Prostate gland (tissue), 2 donors: ENCODE data around the gene PHF10. TPM values are rescaled to one million over a fixed set of nuclear protein-coding genes. Genes with fewer than 3 reads are reported as not detected.

Experiments used
- DNase-seq: peaks from one replicate; pipeline ENCODE4 v3.0.0-alpha.2; 2019; ENCODE audit warnings: low spot score
- H3K27ac ChIP-seq, 2 donors: fragments of 200-600 bp; sonication (generic); 2 replicates each; pipeline ENCODE4 v1.5.1; 2017 to 2019
- H3K27me3 ChIP-seq: fragments of 200-600 bp; sonication (generic); replicated peaks from 2 replicates; pipeline ENCODE4 v1.5.1; 2019; ENCODE audit not compliant: insufficient read depth
- H3K36me3 ChIP-seq, 2 donors: fragments of 200-600 bp; sonication (generic); 1 replicate in 1 of 2; 2 replicates in 1 of 2; pipeline versions ENCODE4 v1.5.1 to v1.8.1; 2017 to 2019
- H3K4me1 ChIP-seq: fragments of 200-600 bp; sonication (generic); replicated peaks from 2 replicates; pipeline ENCODE4 v1.5.1; 2019
- H3K4me3 ChIP-seq, 2 donors: fragments of 200-600 bp; sonication (generic); 2 replicates each; pipeline ENCODE4 v1.5.1; 2017 to 2019
- H3K9me3 ChIP-seq: fragments of 200-600 bp; sonication (generic); 2 replicates; pipeline ENCODE4 v1.5.1; 2017
- POLR2A ChIP-seq: fragments of 450-650 bp; IDR thresholded peaks from one replicate; pipeline ENCODE4 v1.6.1; 2016; ENCODE audit warnings: antibody characterized with exemption, mild to moderate bottlenecking
- POLR2AphosphoS5 ChIP-seq: sonication (generic); formaldehyde crosslinking; IDR thresholded peaks from one replicate; pipeline ENCODE4 v1.6.1; 2017; ENCODE audit warnings: antibody characterized with exemption
- WGBS: methylation state at CpG from one replicate; pipeline ENCODE4 v1.1.5; 2018; 5-methylcytosine and 5-hydroxymethylcytosine counted together
- intact Hi-C: fragments of 100-400 bp; cut with DNase I; formaldehyde crosslinking; loops from one replicate; pipeline ENCODE4 v1.14.2; 2022
- total RNA-seq, 2 donors: library from RNA; depleted of rRNA; stranded (reverse); fragments of >200 nt; gene quantifications; one replicate each; pipeline ENCODE4 v1.1.0, GENCODE V29; 2016
- TF ChIP-seq, protein P1 (sequence below), 4 experiments: fragments of 200-600 bp in 2 of 4; fragments of 450-650 bp in 2 of 4; sonication (generic) in 2 of 4; IDR thresholded peaks; 1 replicate in 3 of 4; 2 replicates in 1 of 4; pipeline ENCODE4 v1.5.1; 2016 to 2019; ENCODE audit warnings: antibody characterized with exemption in 4 of 4, mild to moderate bottlenecking in 2 of 4, moderate library complexity in 2 of 4

PHF10 gene
- total RNA-seq, 2 donors from 2014 or later: 45.9 to 50.4 TPM

- H3K9me3 ChIP-seq: no peaks in the 10 kb centered on the region
- H3K27ac ChIP-seq: no peak overlapping the region
- H3K4me1 ChIP-seq: no peaks in the 10 kb centered on the region
- no peak for TF ChIP-seq POLR2A
- TF ChIP-seq POLR2AphosphoS5: no peak
- TF ChIP-seq, protein P1, sequence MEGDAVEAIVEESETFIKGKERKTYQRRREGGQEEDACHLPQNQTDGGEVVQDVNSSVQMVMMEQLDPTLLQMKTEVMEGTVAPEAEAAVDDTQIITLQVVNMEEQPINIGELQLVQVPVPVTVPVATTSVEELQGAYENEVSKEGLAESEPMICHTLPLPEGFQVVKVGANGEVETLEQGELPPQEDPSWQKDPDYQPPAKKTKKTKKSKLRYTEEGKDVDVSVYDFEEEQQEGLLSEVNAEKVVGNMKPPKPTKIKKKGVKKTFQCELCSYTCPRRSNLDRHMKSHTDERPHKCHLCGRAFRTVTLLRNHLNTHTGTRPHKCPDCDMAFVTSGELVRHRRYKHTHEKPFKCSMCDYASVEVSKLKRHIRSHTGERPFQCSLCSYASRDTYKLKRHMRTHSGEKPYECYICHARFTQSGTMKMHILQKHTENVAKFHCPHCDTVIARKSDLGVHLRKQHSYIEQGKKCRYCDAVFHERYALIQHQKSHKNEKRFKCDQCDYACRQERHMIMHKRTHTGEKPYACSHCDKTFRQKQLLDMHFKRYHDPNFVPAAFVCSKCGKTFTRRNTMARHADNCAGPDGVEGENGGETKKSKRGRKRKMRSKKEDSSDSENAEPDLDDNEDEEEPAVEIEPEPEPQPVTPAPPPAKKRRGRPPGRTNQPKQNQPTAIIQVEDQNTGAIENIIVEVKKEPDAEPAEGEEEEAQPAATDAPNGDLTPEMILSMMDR (IDR thresholded peaks at IDR 0.05): no peak
- no peak overlapping the region for H3K4me3 ChIP-seq
- no peaks in the 10 kb centered on the region for H3K27me3 ChIP-seq
- no peaks in the 10 kb centered on the region for H3K36me3 ChIP-seq
- DNase-seq: no peak
- intact Hi-C loops: no loop called here
These were observed 5.7 kb upstream of the PHF10 start for GRCh38 chr6:169729961-169730360.

- Histone ChIP-seq H3K9me3 (no peaks in the 10 kb centered on the region), H3K36me3 (no peaks in the 10 kb centered on the region), H3K27ac (no peak overlapping the region), H3K27me3 (no peaks in the 10 kb centered on the region), H3K4me1 (peaks cover 9% of the 10 kb centered on the region), H3K4me3 (no peak overlapping the region)
- intact Hi-C loops: no loop called here
- no peak for DNase-seq
- TF ChIP-seq, protein P1 (IDR thresholded peaks at IDR 0.05): no peak
- no peak for TF ChIP-seq POLR2AphosphoS5
- no peak for TF ChIP-seq POLR2A
These were observed 2.7 kb upstream of the PHF10 start for GRCh38 chr6:169726963-169727362.

DNA sequence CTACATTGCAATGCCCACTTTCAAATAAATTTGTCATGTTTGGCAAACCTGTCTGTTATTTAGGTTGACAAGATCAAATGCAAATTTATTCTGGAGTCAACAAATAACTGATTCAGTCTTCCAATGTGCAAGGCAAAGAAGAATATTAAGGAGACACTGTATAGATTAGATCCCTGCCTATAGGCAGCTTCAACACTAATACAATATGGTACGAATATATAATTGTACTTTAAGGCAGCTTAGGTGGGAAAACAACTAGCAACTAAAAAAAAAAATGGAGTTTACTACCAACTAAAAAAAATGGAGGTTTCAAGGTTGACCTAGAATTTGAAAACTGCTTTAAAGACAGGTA lies 1.7 kb upstream of the PHF10 start:
- Histone ChIP-seq H3K4me3 (no peak overlapping the region), H3K9me3 (no peaks in the 10 kb centered on the region), H3K27me3 (no peaks in the 10 kb centered on the region), H3K27ac (no peak overlapping the region), H3K4me1 (peaks cover 9% of the 10 kb centered on the region), H3K36me3 (no peaks in the 10 kb centered on the region)
- 95% methylated on average over 1 of the region's 1 CpG for WGBS
- DNase-seq: no peak
- TF ChIP-seq POLR2A (no peak), POLR2AphosphoS5 (no peak)
- TF ChIP-seq, protein P1 (IDR thresholded peaks at IDR 0.05): no peak
- intact Hi-C loops: no loop called here

- intact Hi-C loops: no loop called here
- no peaks in the 10 kb centered on the region for H3K36me3 ChIP-seq
- TF ChIP-seq POLR2A (peak; percentile 22), POLR2AphosphoS5 (peak; percentile 20)
- TF ChIP-seq, protein P1 (IDR thresholded peaks at IDR 0.05): no peak
- peak; percentile 16 for DNase-seq
- H3K27me3 ChIP-seq: no peaks in the 10 kb centered on the region
- peaks cover 9% of the 10 kb centered on the region for H3K4me1 ChIP-seq
- WGBS: 22% methylated on average over 29 of the region's 29 CpGs
- H3K27ac ChIP-seq: peak overlapping the region; percentile 87 to 92
- H3K9me3 ChIP-seq: no peaks in the 10 kb centered on the region
- peak overlapping the region; percentile 63 to 80 for H3K4me3 ChIP-seq
These were observed 1.1 kb upstream of the PHF10 start for GRCh38 chr6:169725125-169726048.
